HG02798 (cell line): ENCODE measurements around the gene EXOC4.

Experiments
- ATAC-seq: cut with Tn5 transposase; IDR thresholded peaks from one replicate; pipeline ENCODE4 v1.9.1; 2021; ENCODE audit warnings: mild to moderate bottlenecking; ENCODE audit not compliant: unreplicated experiment, poor library complexity

EXOC4 gene

DNA sequence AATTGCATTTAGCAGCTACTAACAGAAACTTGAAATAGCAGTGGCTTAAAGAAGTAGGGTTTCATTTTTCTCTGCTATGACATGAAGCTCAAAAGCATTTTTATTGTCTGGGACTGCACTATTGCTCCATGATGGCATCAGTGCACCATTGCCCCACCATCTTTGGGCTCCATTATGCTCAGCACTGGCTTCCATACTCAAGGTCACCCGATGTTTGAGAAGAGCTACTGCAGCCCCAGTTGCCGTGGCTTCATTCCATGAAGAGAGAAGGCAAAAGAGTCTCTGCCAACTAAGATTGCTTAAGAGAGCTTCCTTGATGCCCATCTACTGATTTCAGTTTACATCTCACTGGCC is 682.1 kb downstream of the EXOC4 start:
- no peak for ATAC-seq

- no peak for ATAC-seq
These were observed 683.2 kb downstream of the EXOC4 start for GRCh38 chr7:133936074-133936473.

DNA sequence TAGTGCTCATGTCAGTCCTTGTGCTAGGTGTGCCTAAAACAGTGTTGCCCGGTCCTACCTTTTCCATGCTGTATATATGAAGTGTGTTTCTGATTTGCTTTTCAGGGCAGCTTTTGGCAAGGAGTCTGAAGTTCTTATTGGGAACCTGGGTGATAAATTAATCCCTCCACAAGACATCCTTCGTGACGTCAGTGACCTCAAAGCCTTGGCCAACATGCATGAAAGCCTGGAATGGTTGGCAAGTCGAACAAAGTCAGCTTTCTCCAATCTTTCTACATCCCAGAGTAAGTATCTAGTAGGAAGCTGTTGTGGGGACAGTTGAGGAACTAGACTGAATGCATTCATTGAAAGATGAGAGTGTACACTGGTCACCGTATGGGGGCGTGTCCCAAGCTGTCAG is 684.9 kb downstream of the EXOC4 start:
- ATAC-seq: no peak

GRCh38 chr7:133940368-133940767 is 687.5 kb downstream of the EXOC4 start:
- no peak for ATAC-seq

GRCh38 chr7:133941496-133941895 is 688.6 kb downstream of the EXOC4 start:
- ATAC-seq: no peak

- ATAC-seq: no peak
These were observed 692.6 kb downstream of the EXOC4 start for GRCh38 chr7:133945497-133945896.

DNA sequence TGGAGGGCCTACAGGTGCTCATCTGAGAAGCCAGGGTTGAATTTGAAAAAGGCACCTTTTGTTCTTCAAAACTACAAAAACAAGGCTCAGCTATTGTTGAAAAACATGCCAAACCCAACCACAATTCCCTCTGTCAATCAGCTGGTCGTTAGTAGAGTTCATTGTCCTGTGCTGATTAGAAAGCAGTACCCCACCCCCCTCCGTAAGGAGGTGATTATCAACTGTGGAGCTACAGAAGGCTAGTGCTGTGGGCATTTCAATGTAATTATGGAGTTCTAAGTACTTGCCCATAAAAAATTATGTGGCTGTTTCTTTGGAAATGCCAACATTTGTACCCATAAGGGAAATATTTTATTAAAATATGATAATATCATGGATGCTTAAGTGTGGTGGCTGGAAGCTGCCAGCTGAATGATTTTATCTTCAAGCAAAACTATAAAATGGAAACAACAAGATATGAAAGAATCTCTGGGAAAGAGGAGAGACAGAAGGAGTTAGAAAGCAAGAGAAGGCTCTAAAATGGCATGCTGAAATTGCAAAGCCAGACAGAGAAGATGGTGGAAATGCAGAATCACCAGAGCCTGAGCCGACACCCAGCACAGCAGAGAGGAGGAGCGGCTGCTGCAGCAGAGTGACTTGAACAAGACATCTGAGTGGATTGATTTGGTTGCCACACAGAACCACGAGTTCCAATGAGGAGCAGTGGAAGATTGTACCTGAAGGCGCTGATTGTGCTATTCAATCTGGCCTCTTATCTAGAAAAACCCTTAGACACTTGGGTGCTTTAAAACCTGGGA is 694.8 kb downstream of the EXOC4 start:
- no peak for ATAC-seq

DNA sequence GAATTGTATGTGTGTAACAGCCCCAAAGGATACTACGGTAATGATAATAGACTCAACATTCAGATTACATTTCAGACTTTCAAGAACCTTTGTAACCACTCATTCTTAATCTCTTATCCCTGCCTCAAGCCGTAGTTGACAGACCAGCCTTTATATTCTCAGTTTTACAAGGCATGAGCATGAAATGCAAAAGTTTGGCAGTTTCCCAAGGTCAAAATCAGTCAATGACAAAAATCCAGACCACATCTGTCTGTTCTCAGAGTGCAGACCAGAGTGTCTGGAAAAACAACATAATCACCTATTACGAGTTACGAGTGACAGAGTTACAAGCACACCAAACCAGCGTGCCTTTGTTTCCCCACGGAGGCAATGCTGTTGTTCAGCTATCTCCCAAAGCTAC is 695.7 kb downstream of the EXOC4 start:
- no peak for ATAC-seq

DNA sequence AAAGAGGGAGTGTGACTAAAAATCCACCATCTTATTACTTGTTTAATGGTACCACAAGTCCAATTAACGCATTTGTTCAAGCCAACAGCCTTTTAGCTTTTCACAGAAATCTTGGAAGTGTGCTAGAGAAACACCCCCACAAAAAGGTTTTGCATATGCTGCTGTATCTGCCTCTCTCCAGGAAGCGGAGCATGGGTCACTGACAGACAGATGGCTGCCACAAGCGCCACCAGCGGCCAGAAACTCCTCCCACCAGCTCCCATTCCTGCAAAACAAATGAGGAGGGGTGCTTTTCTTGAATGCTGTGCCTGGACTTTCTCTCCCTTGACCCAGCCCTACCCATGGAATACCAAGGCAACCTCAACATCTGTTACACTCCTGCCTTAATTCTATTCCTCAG is 698.0 kb downstream of the EXOC4 start:
- ATAC-seq: no peak

- ATAC-seq: no peak
These were observed 702.3 kb downstream of the EXOC4 start for GRCh38 chr7:133955208-133955607.

- no peak for ATAC-seq
These were observed 705.0 kb downstream of the EXOC4 start for GRCh38 chr7:133957845-133958244.

GRCh38 chr7:133958822-133959221 is 705.9 kb downstream of the EXOC4 start:
- ATAC-seq: no peak

DNA sequence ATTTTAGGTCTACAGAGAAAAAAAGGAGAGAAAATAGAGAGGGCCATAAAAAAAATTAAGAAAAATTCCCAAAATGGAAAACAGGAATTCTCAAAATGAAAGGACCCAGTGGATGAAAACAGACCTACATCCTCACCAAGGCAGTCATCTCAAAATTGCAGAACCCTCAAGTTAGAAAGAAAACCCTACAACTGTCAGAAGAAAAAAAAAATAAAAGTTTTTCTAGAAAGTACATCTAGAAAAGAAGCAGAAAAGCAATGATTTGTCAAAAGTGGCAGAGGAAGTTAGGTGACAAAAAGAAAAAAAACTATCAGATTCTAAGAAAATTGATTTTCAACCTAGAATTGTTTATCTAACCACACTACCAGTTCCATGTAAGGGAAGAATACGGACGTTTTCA is 706.6 kb downstream of the EXOC4 start:
- ATAC-seq: no peak

- no peak for ATAC-seq
These were observed 708.8 kb downstream of the EXOC4 start for GRCh38 chr7:133961724-133962123.

- ATAC-seq: no peak
These were observed 709.8 kb downstream of the EXOC4 start for GRCh38 chr7:133962646-133963045.

DNA sequence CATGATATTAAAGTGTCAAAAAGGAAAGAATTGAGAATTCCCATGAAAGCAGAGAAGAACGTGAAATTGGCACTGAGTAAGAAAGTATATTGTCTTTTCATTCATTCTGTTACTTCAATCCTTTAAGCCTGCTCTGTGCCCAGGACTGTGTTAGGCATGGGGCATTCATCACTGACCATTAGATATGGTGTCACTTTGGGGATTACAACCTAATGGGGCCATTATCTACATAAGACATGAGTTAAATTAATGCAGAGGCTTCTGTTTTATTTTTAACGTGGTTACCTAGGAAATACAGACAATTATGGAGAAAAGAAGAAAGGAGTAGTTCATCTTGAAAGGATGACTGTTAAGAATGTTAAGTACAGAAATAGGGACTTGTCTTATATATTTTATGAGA is 710.8 kb downstream of the EXOC4 start:
- no peak for ATAC-seq

DNA sequence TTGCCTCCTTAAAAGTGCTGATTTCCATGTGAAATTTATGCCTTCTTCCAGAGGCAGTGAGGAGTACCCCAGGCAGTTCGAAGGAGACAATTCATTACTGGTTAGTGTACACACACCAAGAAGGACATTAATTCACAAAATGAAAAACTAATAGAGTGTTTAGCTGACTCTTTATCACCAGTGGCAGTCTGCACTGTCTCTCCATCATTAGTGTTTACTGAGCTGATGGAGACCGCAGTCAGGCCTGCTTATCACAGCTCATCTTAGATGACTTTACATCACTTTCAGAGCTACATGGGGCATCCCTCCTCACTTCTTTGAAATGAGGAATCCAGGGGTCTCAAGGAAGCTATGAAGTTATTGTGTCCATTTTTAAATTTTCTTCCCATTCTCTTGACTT is 718.7 kb downstream of the EXOC4 start:
- ATAC-seq: no peak

GRCh38 chr7:133973710-133974109 is 720.8 kb downstream of the EXOC4 start:
- no peak for ATAC-seq

GRCh38 chr7:133975130-133975529 is 722.3 kb downstream of the EXOC4 start:
- no peak for ATAC-seq

GRCh38 chr7:133976140-133976539 is 723.3 kb downstream of the EXOC4 start:
- no peak for ATAC-seq

DNA sequence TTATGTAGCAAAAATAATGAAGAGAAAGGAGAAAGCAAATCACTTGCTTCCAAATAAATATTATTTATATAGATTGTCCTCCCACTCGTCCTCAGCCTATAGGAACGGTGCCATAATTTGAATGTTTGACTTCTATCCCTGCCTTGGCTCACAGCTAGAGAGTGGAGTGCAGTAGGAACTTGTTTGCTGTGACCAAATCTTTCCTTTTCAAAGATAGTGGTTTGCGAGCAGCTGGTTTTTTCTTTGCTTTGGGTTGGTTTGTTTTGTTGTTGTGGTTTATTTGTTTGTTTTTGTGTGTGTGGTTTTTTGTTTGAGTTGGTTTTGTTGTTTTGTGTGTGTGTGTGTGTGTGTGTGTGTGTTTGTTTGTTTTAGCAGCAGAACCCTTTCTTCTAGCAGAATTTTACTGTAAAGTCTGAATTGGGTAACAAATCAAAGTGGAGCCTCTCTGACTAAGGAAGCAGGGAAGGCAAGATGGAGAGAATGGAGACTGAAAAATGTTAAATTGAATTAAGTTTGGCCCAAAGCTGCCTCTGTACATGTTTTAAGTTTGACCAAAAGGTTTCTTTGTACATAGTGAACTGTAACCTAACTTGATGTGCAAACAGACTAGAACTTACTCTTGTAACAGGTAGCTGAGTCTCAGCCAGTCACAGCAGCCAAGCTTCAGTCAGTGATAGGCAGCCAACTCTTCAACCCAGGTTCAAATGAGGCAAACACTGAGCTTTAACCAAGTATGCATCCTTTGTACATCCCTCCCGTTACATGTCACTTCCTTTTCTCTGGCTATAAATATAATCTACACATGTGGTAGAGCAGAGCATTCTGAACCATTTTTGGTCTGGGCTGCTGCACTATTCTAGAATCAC is 724.8 kb downstream of the EXOC4 start:
- no peak for ATAC-seq
